PC-3 (cell line): ENCODE measurements around the gene PRDM11. TPM values are rescaled to one million over a fixed set of nuclear protein-coding genes. Genes with fewer than 3 reads are reported as not detected.

Source experiments
- ATAC-seq: fragments of 200-7000 bp; cut with Tn5 transposase; 2 replicates; pipeline ENCODE4 v1.9.1; 2020; ENCODE audit warnings: mild to moderate bottlenecking, moderate library complexity
- BruUV-seq: library from RNA; stranded (reverse); fragments of 400-500 nt; replicated peaks from 2 replicates; lab custom pipeline; 2021; lab: Mats Ljungman, UMichigan
- CTCF ChIA-PET: fragments of 300-600 bp; sonication (Branson Sonifier 250); formaldehyde crosslinking; loops from one replicate; lab custom pipeline; 2022; ENCODE audit warnings: antibody characterized with exemption; lab: Charles Lee
- POLR2A ChIA-PET: fragments of 300-600 bp; sonication (Branson Sonifier 250); formaldehyde crosslinking; loops from one replicate; lab custom pipeline; 2022; ENCODE audit warnings: antibody characterized with exemption; ENCODE audit not compliant: unreplicated experiment; lab: Charles Lee
- DNase-seq: peaks from one replicate; pipeline ENCODE4 v3.0.0-alpha.2; 2015
- H2AFZ ChIP-seq: fragments of 300-600 bp; sonication (generic); 2 replicates; pipeline ENCODE4 v1.6.0; 2016; ENCODE audit warnings: antibody characterized with exemption, low read length
- H3F3A ChIP-seq: fragments of 300-600 bp; sonication (generic); one replicate; pipeline ENCODE4 v1.6.0; 2017; ENCODE audit warnings: antibody characterized with exemption, low read length, control low read depth, mild to moderate bottlenecking; ENCODE audit not compliant: unreplicated experiment
- H3K27ac ChIP-seq: fragments of 300-600 bp; sonication (generic); 2 replicates; pipeline ENCODE4 v1.5.1; 2016; ENCODE audit warnings: mild to moderate bottlenecking, low read length
- H3K27me3 ChIP-seq: fragments of 300-600 bp; sonication (generic); 2 replicates; pipeline ENCODE4 v1.6.1; 2016; ENCODE audit warnings: low read length, mixed read lengths
- H3K36me3 ChIP-seq: fragments of 300-600 bp; sonication (generic); 2 replicates; pipeline ENCODE4 v1.6.1; 2016; ENCODE audit warnings: low read depth, mixed run types, low read length, mixed read lengths
- H3K4me1 ChIP-seq: fragments of 300-600 bp; sonication (generic); 2 replicates; pipeline ENCODE4 v1.5.1; 2016; ENCODE audit warnings: low read length; ENCODE audit not compliant: insufficient read depth
- H3K4me2 ChIP-seq: fragments of 300-600 bp; sonication (generic); 2 replicates; pipeline ENCODE4 v1.6.0; 2016; ENCODE audit warnings: low read length
- H3K4me3 ChIP-seq: fragments of 300-600 bp; sonication (generic); 2 replicates; pipeline ENCODE4 v1.5.1; 2016; ENCODE audit warnings: mild to moderate bottlenecking, low read length, mixed read lengths
- H3K79me2 ChIP-seq: fragments of 300-600 bp; sonication (generic); 2 replicates; pipeline ENCODE4 v1.6.1; 2017; ENCODE audit warnings: low read length, mixed read lengths
- H3K9ac ChIP-seq: fragments of 300-600 bp; sonication (generic); 2 replicates; pipeline ENCODE4 v1.6.0; 2016; ENCODE audit warnings: mild to moderate bottlenecking, low read length
- H3K9me2 ChIP-seq: fragments of 300-600 bp; sonication (generic); replicated peaks from 2 replicates; pipeline ENCODE4 v1.6.1; 2016; ENCODE audit warnings: mixed run types, low read length, mixed read lengths
- H3K9me3 ChIP-seq: fragments of 300-600 bp; sonication (generic); 2 replicates; pipeline ENCODE4 v1.6.1; 2016; ENCODE audit warnings: low read length, mixed read lengths
- H4K20me1 ChIP-seq: fragments of 300-600 bp; sonication (generic); 2 replicates; pipeline ENCODE4 v1.6.1; 2016; ENCODE audit warnings: low read length, mixed read lengths
- EZH2 ChIP-seq: fragments of 300-600 bp; sonication (generic); IDR thresholded peaks from one replicate; pipeline ENCODE4 v1.6.1; 2017; ENCODE audit warnings: antibody characterized with exemption, mild to moderate bottlenecking, low read length; ENCODE audit not compliant: unreplicated experiment
- EZH2phosphoT487 ChIP-seq: fragments of 300-600 bp; sonication (generic); IDR thresholded peaks from 2 replicates; pipeline ENCODE4 v1.6.1; 2018; ENCODE audit warnings: mild to moderate bottlenecking, antibody characterized with exemption, low read length, borderline replicate concordance
- intact Hi-C: fragments of 100-400 bp; cut with micrococcal nuclease; formaldehyde crosslinking; loops from 2 replicates; pipeline ENCODE4 v1.9.0; 2023
- total RNA-seq: library from RNA; depleted of rRNA; stranded (reverse); fragments of >200 nt; gene quantifications from 2 replicates; pipeline ENCODE4 v1.2.3, GENCODE V29; 2014
- TF ChIP-seq, protein P1 (sequence below): fragments of 300-600 bp; sonication (generic); conservative IDR thresholded peaks from 2 replicates; pipeline ENCODE4 v1.5.1; 2017; ENCODE audit warnings: antibody characterized with exemption, low read depth, mild to moderate bottlenecking, low read length

Gene PRDM11
- total RNA-seq, 1 experiment from 2014 or later, result 5.0 TPM

DNA sequence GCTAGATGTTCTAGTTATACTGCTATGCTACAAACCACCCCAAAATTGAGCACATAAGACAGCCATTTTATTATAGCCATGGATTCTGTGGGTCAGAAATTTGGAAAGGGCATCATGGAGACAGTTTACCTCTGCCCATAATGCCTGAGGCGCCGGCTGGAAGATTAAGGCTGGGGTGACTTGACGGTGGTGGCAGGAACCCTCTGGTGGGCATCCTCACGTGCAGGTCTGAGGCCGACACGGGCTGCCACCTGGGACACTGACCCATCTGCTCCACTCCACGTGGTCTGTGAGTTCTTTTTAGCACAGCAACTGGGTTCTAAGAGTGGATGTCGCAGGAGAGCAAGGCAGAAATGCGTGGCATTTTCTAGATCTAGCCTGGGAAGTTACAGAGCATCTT lies 40.0 kb upstream of the PRDM11 start:
- H3F3A ChIP-seq, result no peaks in the 10 kb centered on the region
- intact Hi-C loops, result no loop called here
- no peak for ATAC-seq
- no peaks in the 10 kb centered on the region for H3K9me2 ChIP-seq
- no peak overlapping the region for H3K4me2 ChIP-seq
- DNase-seq, result no peak
- no TSS peak for BruUV-seq
- TF ChIP-seq EZH2 (no peak), EZH2phosphoT487 (no peak)
- no peak overlapping the region for H3K9ac ChIP-seq
- H3K4me3 ChIP-seq, result no peak overlapping the region
- ChIA-PET CTCF (interaction anchor here (2.0 to 5.0 kb wide), 2 partner anchors 170 to 179 kb away, joined by 24 to 58 read pairs; no protein-coding TSS in a partner anchor), POLR2A (no interaction called here)
- no peaks in the 10 kb centered on the region for H3K27me3 ChIP-seq
- no peak overlapping the region for H2AFZ ChIP-seq
- H3K79me2 ChIP-seq, result no peaks in the 10 kb centered on the region
- H3K27ac ChIP-seq, result no peak overlapping the region
- H3K4me1 ChIP-seq, result peaks cover 6% of the 10 kb centered on the region
- no peaks in the 10 kb centered on the region for H3K9me3 ChIP-seq
- no peaks in the 10 kb centered on the region for H3K36me3 ChIP-seq
- H4K20me1 ChIP-seq, result no peaks in the 10 kb centered on the region

DNA sequence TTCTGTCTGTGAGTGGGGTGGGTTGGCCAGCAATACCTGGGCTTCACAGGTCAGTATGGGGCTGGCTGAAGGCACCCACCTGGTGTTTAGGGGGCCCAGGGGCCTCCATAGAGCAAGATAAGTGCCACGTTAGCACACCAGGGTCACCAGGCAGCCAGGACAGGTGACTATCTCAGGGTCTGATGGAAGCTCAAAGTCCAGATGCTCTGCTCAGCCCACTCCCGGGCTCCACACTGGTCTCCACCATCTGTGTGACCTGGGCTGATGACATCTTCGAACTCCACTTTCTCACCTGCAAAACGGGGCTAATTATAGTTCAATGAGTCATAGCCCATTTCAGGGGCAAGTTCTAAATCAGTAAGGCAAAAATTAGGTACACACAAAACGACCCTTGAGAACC lies 39.4 kb upstream of the PRDM11 start:
- Histone ChIP-seq H3K4me1 (peaks cover 6% of the 10 kb centered on the region), H3K9me3 (no peaks in the 10 kb centered on the region), H3K4me2 (no peak overlapping the region), H3K27ac (no peak overlapping the region), H3F3A (no peaks in the 10 kb centered on the region), H3K79me2 (no peaks in the 10 kb centered on the region), H4K20me1 (no peaks in the 10 kb centered on the region), H3K4me3 (no peak overlapping the region), H3K9me2 (no peaks in the 10 kb centered on the region), H3K27me3 (no peaks in the 10 kb centered on the region), H3K36me3 (no peaks in the 10 kb centered on the region), H2AFZ (no peak overlapping the region), H3K9ac (no peak overlapping the region)
- ChIA-PET CTCF (no interaction called here), POLR2A (no interaction called here)
- ATAC-seq, result no peak
- intact Hi-C loops, result no loop called here
- TF ChIP-seq, protein P1, sequence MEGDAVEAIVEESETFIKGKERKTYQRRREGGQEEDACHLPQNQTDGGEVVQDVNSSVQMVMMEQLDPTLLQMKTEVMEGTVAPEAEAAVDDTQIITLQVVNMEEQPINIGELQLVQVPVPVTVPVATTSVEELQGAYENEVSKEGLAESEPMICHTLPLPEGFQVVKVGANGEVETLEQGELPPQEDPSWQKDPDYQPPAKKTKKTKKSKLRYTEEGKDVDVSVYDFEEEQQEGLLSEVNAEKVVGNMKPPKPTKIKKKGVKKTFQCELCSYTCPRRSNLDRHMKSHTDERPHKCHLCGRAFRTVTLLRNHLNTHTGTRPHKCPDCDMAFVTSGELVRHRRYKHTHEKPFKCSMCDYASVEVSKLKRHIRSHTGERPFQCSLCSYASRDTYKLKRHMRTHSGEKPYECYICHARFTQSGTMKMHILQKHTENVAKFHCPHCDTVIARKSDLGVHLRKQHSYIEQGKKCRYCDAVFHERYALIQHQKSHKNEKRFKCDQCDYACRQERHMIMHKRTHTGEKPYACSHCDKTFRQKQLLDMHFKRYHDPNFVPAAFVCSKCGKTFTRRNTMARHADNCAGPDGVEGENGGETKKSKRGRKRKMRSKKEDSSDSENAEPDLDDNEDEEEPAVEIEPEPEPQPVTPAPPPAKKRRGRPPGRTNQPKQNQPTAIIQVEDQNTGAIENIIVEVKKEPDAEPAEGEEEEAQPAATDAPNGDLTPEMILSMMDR, result no peak
- TF ChIP-seq EZH2phosphoT487 (no peak), EZH2 (no peak)
- no peak for DNase-seq
- BruUV-seq, result no TSS peak

DNA sequence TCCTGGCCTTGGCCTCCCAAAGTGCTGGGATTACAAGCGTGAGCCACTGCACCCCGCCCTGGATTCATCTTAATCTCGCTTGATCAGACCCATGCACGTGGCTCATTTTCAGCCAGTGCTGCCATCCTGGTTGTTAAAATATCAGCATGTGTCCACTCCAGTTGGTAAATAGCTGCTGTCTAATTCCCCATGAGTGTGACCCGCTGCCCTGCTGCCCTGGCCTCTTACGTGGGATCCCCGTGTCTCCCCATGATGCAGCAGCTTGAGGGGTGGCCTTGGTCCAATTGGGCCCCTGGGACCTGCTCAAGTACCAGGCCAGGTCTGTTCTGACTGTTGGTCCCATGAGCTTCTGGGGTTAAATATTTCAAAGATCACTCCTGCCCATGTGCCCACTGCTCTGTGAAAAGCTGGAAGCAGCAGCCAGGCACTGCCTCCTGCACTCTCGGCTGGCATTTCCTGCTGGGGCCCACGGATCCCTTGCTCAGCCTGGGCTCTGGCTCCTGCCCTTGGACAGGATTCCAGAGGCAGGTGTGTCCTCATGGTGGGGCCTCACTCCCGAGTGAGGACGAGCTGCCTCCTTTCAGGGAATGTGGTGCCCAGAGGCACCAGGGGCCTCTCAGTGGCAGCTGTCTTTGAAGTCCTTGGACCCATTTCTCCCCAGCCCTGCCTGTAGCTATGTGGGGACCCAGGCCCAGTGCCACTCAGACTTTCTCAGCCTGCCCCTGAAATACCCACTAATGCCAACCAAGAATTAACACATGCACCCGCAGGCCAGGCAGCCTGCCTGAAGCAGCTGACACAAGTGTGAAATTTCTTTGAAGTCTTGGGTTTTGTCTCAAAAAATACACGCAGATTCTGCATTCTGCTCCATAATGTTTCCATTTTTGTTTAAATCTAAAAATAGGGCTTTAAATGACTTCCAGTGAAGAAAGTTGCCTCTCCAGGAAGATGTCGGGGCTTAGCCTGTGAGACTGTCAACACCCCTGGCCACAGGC lies 38.1 kb upstream of the PRDM11 start:
- POLR2A ChIA-PET, result no interaction called here
- CTCF ChIA-PET, result interaction anchor here (1.6 kb wide), 1 partner anchor 182 kb away, joined by 3 read pairs; no protein-coding TSS in a partner anchor
- Histone ChIP-seq H3K4me3 (no peak overlapping the region), H4K20me1 (no peaks in the 10 kb centered on the region), H3K27ac (no peak overlapping the region), H2AFZ (no peak overlapping the region), H3K79me2 (no peaks in the 10 kb centered on the region), H3K36me3 (no peaks in the 10 kb centered on the region), H3K4me2 (no peak overlapping the region), H3K9ac (no peak overlapping the region), H3K9me2 (no peaks in the 10 kb centered on the region), H3F3A (no peaks in the 10 kb centered on the region), H3K9me3 (no peaks in the 10 kb centered on the region), H3K4me1 (no peaks in the 10 kb centered on the region), H3K27me3 (no peaks in the 10 kb centered on the region)
- TF ChIP-seq EZH2 (no peak), EZH2phosphoT487 (no peak)
- TF ChIP-seq, protein P1, result no peak
- ATAC-seq, result no peak
- intact Hi-C loops, result no loop called here
- BruUV-seq, result no TSS peak
- no peak for DNase-seq
